Middle frontal gyrus (tissue), 1 donor: ENCODE results near the gene GRAP.

Experiments used
- DNase-seq: peaks from one replicate; pipeline ENCODE4 v3.0.0-alpha.2; 2015; ENCODE audit warnings: low spot score; ENCODE audit errors: extremely low spot score

GRAP gene

DNA sequence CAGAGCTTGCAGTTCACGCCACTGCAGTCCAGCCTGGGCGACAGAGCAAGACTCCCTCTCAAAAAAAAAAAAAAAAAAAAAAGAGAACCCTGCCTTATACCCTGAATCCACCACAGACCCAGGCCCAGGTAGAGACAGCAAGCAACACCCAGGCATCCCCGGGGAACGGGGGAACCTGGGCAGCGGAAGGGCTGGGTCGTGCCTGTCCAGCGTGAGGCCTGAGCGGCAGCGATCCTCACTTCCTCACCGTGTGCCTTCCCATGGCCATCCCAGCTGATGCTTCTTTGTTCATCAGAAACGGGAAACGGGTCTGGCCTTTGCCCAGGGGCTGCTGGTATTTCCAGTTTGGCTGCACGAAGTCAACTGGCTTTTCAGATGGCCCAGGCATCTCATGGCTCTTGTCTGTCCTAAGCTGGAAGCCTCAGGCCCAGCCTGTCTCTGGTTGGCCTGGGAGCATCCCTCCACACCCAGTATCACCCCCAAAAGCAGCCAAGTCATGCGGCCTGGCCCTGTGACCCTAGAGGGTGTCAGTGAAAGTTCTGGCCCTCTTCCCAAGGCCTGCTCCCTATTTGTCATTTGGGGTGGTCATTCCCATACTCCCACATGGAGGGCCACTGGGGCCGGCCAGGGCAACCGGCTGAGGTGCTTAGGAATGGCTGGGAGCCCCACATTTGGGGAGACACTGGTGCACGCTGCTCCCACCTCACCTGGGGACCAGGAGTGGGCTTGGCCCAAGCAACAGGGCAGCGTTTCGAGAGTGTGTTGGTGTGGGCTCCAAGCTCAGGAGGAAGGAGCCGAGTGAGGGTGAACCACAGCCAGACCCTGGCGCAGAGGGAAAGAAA, 62.3 kb downstream of the GRAP start:
- DNase-seq = no peak

DNA sequence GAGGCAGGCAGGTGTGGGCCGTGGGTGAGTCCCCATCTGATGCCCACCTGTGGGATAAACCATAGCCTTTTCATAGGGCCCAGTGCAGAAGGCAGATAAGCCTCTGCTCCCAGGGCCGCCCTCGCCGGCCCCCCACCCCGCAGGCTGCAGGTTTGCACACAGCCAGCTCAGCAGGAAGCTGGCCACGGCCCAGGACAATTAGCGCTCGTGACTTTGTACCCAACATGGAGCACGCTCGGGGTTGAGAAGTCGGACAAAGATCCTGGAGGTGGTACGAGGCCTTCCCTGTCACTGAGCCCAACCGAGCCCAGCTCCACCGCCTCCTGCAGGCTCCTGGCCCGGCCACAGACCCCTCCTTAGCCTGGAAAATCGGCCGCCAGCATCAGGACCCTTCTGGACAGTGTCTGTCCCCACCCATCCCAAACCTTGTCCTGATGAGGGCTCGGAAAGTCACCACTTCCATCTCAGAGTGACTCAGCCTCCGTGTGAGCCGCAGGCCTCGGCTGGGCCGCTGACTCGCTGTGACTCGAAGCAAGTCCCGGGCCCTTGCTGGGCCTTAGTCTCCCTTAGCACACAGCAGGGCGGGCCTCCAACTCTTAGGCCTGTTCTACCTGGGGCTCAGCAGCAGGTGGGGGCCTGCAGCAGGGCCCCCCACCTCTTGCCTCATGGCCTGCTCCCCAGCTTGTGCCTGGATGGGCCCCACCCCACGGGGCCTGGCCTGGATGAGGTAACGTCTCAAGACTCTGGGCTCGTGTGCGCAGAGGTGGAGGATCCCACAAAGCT, 64.9 kb downstream of the GRAP start:
- no peak for DNase-seq

GRCh38 chr17:18981335-18981641, 65.5 kb downstream of the GRAP start:
- no peak for DNase-seq

- no peak for DNase-seq
Observed at GRCh38 chr17:18980682-18981334, 65.9 kb downstream of the GRAP start.

DNA sequence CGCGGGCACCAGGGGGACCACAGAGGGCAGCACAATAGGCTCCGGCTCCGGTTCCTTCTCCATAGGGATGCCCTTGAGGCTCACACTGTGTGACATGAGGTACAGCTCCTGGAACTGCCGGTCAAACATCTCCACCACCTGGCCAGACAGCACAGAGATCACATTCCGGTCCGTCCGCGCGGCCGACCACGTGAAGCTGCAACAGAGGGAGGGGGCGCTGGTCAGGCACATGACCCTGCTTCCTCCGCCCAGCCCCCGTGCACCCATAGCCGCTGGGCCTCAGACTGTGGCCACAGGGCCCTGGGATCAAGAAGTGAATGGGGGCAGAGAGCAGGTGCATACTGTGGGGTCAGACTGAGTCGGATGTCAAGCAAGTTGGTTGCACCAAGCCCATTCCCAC, 68.1 kb downstream of the GRAP start:
- no peak for DNase-seq

DNA sequence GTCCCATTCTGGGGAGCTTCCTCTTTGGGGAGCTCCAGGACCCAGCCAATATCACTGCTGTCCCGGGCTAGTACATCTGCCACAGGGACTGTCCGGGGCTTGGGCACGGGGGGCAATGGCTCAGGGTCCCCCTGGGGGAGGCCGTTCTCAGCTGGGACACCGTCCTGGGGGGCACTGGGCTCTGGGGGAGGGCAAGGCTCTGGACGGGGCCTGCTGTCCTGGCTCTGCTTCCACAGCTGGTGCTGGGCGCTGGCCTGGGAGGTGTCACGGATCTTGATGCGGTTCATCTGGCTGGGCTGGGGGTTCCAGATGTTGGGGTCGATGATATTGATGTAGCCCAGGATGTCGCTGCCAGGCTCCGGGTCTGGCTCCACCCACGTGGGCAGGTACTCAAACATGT, 68.7 kb downstream of the GRAP start:
- no peak for DNase-seq

DNA sequence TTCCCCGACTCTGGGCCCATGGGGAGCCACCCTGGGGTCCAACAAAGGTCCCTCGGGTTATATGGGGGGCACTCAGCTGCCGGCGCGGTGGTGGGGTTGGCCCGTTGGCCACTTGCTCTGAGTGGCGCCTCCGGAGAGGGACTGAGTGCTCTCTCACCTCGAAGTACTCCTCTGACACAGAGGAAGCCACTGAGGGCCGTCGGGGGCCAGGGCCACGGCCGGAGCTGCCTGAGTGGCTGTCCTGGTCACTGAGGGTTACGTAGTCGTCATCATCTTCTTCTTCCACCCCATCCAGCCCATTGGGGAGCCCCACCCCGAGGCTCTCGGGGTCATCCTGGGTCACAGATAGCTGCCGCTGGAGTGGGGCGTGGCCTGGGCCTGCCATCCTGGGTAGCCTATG, 69.1 kb downstream of the GRAP start:
- DNase-seq = no peak

- no peak for DNase-seq
Observed at GRCh38 chr17:18977021-18977420, 69.7 kb downstream of the GRAP start.

DNA sequence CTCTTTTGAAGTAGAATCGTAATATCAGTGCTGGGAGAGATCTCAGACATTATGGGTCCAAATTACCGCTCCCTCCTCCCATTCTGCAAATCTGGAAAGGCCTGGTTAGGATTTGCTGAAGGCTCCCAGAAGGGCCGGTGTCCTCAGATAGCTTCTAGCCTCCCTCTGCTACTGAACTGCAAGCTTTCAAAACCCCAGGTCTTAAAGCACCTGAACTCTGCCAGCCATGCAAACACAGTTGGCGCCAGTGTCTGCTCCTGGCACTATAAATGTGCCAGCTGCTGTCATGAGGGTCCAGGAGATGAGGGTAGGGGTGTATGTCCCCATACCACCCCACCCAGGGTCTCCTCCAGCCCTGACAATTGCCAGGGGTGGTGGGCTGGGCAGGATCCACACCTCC, 70.6 kb downstream of the GRAP start:
- no peak for DNase-seq

DNA sequence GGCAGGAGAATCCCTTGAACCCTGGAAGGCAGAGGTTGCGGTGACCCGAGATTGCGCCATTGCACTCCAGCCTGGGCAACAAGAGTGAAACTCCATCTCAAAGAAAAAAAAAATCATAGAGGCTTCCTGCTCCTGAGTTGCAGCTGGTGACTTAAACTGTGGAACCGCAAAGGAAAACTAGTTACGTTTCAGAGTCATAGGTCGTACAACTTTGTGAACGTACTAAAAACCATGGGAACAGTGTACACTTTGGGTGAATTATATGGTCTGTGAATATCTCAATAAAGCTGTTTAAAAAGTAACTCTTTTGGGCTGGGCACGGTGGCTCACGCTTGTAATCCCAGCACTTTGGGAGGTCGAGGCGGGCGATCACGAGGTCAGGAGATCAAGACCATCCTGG, 71.2 kb downstream of the GRAP start:
- no peak for DNase-seq

GRCh38 chr17:18974407-18975149, 72.2 kb downstream of the GRAP start:
- no peak for DNase-seq

DNA sequence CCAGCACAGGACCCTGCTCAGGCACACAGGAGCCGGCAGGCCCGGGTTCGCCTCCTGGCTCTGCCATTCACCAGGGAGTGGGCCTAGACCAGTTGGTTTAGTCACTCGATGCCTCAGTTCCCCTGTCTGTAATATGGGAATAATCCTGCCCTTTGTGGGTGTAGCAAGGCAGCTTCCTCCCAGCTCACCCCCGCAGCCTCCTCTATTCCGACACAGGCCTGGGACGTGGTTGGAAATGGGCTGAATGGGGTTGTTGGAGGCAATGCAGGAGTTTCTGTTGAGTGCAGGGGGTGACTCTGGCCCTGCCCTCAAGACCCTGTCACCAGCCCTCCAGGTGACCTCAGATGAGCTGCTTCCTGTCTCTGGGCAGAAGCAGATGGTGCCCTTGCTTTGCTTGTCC, 75.0 kb downstream of the GRAP start:
- DNase-seq = no peak
